GM12878 (cell line): Measurements from ENCODE around the gene POFUT2. TPM values are rescaled to one million over a fixed set of nuclear protein-coding genes. Genes with fewer than 3 reads are reported as not detected.
A peak's percentile ranks its signal among the peaks of the same experiment; 100 is the strongest.

Source experiments
- ATAC-seq: fragments of 200-7000 bp; cut with Tn5 transposase; 3 replicates; pipeline ENCODE4 v1.9.1; 2020; ENCODE audit warnings: mild to moderate bottlenecking, moderate library complexity
- BruUV-seq: library from RNA; stranded (reverse); fragments of 400-500 nt; replicated peaks from 2 replicates; lab custom pipeline; 2021; lab: Mats Ljungman, UMichigan
- CTCF ChIA-PET: fragments of 300-600 bp; sonication (Branson Sonifier 250); formaldehyde crosslinking; extraction: SDS; loops from one replicate; lab custom pipeline; 2021; ENCODE audit warnings: inconsistent platforms; lab: Yijun Ruan, JAX
- POLR2A ChIA-PET: fragments of 350-600 bp; formaldehyde crosslinking; extraction: SDS; loops from one replicate; lab custom pipeline; 2021; ENCODE audit warnings: inconsistent platforms; lab: Charles Lee
- RAD21 ChIA-PET: fragments of 300-600 bp; sonication (Branson Sonifier 250); formaldehyde crosslinking; loops from one replicate; lab custom pipeline; 2023; ENCODE audit warnings: antibody characterized with exemption; ENCODE audit not compliant: unreplicated experiment; lab: Charles Lee
- SMC1A ChIA-PET: fragments of 300-600 bp; sonication (Branson Sonifier 250); formaldehyde crosslinking; loops from one replicate; lab custom pipeline; 2023; ENCODE audit not compliant: unreplicated experiment, uncharacterized antibody; lab: Charles Lee
- DNase-seq: peaks from one replicate; pipeline ENCODE4 v3.0.0-alpha.2; 2011; ENCODE audit warnings: low read depth, low spot score
- FAIRE-seq: peaks from 3 replicates; lab custom pipeline; 2011; peaks lifted over from hg19 to GRCh38; lab: Jason Lieb, UNC
- H2AFZ ChIP-seq: 2 replicates; pipeline ENCODE4 v1.6.0; 2011; ENCODE audit warnings: low read depth, low read length, control low read depth; ENCODE audit not compliant: control insufficient read depth
- H3K27ac ChIP-seq: 2 replicates; pipeline ENCODE4 v1.5.1; 2011; ENCODE audit warnings: control low read depth; ENCODE audit not compliant: control insufficient read depth, insufficient read depth
- H3K27me3 ChIP-seq, 2 experiments: replicated peaks in 1 of 2; 2 replicates each; pipeline versions ENCODE4 v1.6.0 to v1.6.1; 2011; ENCODE audit warnings: low read length in 1 of 2; ENCODE audit not compliant: control insufficient read depth in 2 of 2, insufficient read depth in 2 of 2
- H3K36me3 ChIP-seq, 2 experiments: 2 replicates each; pipeline ENCODE4 v1.5.1; 2011; ENCODE audit warnings: low read length in 1 of 2; ENCODE audit not compliant: control insufficient read depth in 2 of 2, insufficient read depth in 2 of 2
- H3K4me1 ChIP-seq: 2 replicates; pipeline ENCODE4 v1.6.1; 2011; ENCODE audit warnings: mild to moderate bottlenecking, low read length, moderate library complexity, mixed read lengths; ENCODE audit not compliant: control insufficient read depth, insufficient read depth
- H3K4me2 ChIP-seq: 2 replicates; pipeline ENCODE4 v1.6.0; 2011; ENCODE audit warnings: control low read depth; ENCODE audit not compliant: control insufficient read depth, insufficient read depth
- H3K4me3 ChIP-seq: fragments of 200-600 bp; sonication (generic); 2 replicates; pipeline ENCODE4 v1.5.1; 2016
- H3K79me2 ChIP-seq: 2 replicates; pipeline ENCODE4 v1.6.0; 2011; ENCODE audit warnings: low read length; ENCODE audit not compliant: control insufficient read depth, insufficient read depth
- H3K9ac ChIP-seq: 2 replicates; pipeline ENCODE4 v1.8.0; 2011; ENCODE audit warnings: low read length, control low read depth, mixed read lengths; ENCODE audit not compliant: control insufficient read depth, insufficient read depth
- H3K9me3 ChIP-seq: replicated peaks from 3 replicates; pipeline ENCODE4 v1.5.1; 2011; ENCODE audit warnings: mild to moderate bottlenecking, low read length; ENCODE audit not compliant: control insufficient read depth, insufficient read depth
- H4K20me1 ChIP-seq: 2 replicates; pipeline ENCODE4 v1.6.0; 2011; ENCODE audit not compliant: control insufficient read depth, insufficient read depth
- CEBPB ChIP-seq, 2 experiments: fragments of 150-350 bp in 1 of 2; IDR thresholded peaks; 2 replicates each; pipeline ENCODE4 v1.6.1; 2012 to 2014; ENCODE audit warnings: low read depth in 2 of 2, low read length in 2 of 2, borderline replicate concordance in 1 of 2, inconsistent platforms in 1 of 2
- EP300 ChIP-seq, 2 experiments: fragments of 150-350 bp in 1 of 2; IDR thresholded peaks; 2 replicates each; pipeline ENCODE4 v1.6.1; 2011 to 2012; ENCODE audit warnings: low read depth in 2 of 2, low read length in 2 of 2, borderline replicate concordance in 1 of 2, improper control_type of control experiment in 1 of 2, inconsistent platforms in 1 of 2; ENCODE audit not compliant: control insufficient read depth in 1 of 2
- NRF1 ChIP-seq: conservative IDR thresholded peaks from 2 replicates; pipeline ENCODE4 v1.6.1; 2011; ENCODE audit warnings: mild to moderate bottlenecking, low read depth, low read length, improper control_type of control experiment
- ZBED1 ChIP-seq: IDR thresholded peaks from 2 replicates; pipeline ENCODE4 v1.6.1; 2016; ENCODE audit warnings: borderline replicate concordance
- WGBS: methylation state at CpG from one replicate; pipeline ENCODE4 v1.1.6; 2016; ENCODE audit warnings: low lambda C conversion rate; ENCODE audit not compliant: insufficient replicate concordance, insufficient coverage; ENCODE audit errors: missing lambda C conversion rate; 5-methylcytosine and 5-hydroxymethylcytosine counted together
- in situ Hi-C: fragments of 300-500 bp; cut with MboI; formaldehyde crosslinking; loops from 9 replicates; pipeline ENCODE4 v1.14.3; 2018; ENCODE audit warnings: mixed read lengths
- intact Hi-C: fragments of 100-400 bp; cut with micrococcal nuclease; formaldehyde crosslinking; loops from one replicate; pipeline ENCODE4 v1.14.2; 2022; ENCODE audit not compliant: unreplicated experiment
- polyA plus RNA-seq, 11 experiments: library from polyadenylated mRNA; depleted of rRNA in 4 of 11; unstranded in 6 of 11; stranded (reverse) in 5 of 11; fragments of >200 nt; fragmentation: Nextera tagmentation in 4 of 11; fragmentation: Illumina TruSeq in 1 of 11; extraction: Ambion mirVana in 4 of 11; extraction: Trizol in 1 of 11; gene quantifications; 1 replicate in 1 of 11; 2 replicates in 10 of 11; pipeline versions ENCODE4 v1.2.1 to v1.2.3, GENCODE V29; 2011 to 2016; ENCODE audit warnings: inconsistent platforms in 2 of 11, missing spikeins in 2 of 11, low read depth in 1 of 11
- total RNA-seq, 4 experiments: library from RNA; depleted of rRNA in 3 of 4; stranded (reverse); fragments of >200 nt in 3 of 4; fragmentation: Illumina TruSeq in 1 of 4; extraction: Trizol in 1 of 4; gene quantifications; 2 replicates each; pipeline versions ENCODE4 v1.2.1 to v1.2.3, GENCODE V29; 2013 to 2021

The POFUT2 gene
- total and polyA plus RNA-seq, 10 of the 15 experiments (the other 5 are each of a cell fraction or from before 2014, with no cell fraction given) = 1.2 to 15.1 (median 6.8) TPM

DNA sequence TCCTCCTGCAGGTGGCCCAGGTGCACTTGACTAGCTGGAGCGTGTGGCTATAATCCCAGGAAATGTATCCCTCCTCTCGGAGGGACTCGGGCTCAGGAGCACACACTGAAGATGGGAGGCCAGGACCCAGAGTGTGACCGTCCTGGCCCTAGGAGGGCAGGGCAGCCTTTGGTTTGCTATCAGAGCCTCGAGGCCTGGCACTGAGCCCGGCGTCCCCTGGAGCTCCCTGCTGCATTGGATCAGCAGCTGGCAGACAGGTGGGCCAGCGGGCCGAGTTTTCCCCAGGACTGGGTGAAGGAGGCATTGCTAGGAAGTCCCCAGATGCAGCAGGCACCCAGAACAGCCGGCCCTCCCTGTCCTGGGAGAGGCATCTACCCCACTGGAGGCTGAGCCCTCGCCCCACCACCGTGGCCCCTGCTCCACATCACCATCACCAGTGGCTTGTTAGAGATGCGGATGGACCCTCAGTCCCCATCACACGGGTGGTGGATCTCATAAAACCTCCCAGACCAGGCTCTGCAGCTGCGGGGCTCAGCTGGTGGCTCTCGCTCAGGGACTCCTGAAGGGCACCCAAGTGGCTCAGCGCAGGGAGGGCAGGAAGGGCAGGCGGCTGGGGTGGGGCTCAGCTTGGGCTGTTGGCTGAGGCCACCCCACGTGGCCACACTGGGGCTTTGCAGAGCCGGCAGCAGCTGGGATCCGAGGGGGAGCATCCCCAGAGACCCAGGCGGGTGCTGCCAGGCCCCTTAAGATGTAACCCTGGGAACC is 32.7 kb upstream of the POFUT2 start (continued):
- TF ChIP-seq ZBED1 (no peak), NRF1 (no peak)

DNA sequence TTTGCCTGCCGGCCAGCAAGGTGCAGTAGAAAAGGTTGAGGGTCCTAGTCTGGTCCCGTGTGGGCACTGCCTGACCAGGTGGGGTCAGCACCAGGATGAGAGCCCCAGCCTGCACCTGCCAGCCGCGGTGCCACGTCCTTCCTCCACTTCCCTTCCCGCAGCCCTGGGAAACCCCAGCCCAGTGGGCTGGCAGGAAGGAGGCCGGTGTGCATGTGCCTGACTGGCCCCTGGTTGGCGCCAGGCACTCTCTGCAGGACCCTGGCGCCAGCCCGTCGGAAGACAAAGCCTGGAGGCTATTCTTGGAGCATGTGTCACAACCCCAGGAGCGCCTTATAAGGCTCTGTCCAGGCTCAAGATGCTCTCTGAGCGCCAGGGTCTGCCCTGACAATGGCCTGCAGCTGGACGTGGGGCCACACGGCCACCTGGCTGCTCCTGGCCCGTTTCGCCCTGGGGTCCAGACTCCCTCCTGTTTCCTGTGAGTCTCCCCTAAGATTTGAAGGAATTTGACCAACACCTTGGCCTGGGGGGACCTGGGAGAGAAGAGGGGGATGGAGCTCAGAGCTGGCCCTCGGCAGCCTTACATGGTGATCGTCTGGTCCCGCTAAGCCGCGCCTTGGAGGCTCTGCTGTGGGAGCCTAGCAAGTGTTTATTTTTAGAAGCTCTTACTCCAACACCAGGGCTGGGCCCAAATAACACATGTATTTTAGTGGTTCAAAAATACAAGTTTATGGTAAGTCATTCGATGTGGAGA is 31.9 kb upstream of the POFUT2 start:
- POLR2A ChIA-PET = no interaction called here
- Histone ChIP-seq H3K9ac (no peak overlapping the region), H3K4me3 (no peak overlapping the region), H3K4me1 (no peaks in the 10 kb centered on the region), H3K27me3 (peaks cover 3% of the 10 kb centered on the region in 2 experiments; a peak in 3 of 4 replicates), H3K36me3 (no peaks in the 10 kb centered on the region), H4K20me1 (no peaks in the 10 kb centered on the region), H3K4me2 (no peak overlapping the region), H3K9me3 (no peaks in the 10 kb centered on the region), H3K27ac (no peak overlapping the region), H3K79me2 (no peaks in the 10 kb centered on the region), H2AFZ (no peak overlapping the region)
- 21% methylated on average over 23 of the region's 23 CpGs for WGBS
- no TSS peak for BruUV-seq
- ATAC-seq = 0 out of 3 replicates have a peak, but pooled peaks have one; percentile 14
- no peak for FAIRE-seq
- RAD21 ChIA-PET = no interaction called here
- CTCF ChIA-PET = interaction anchor here (1.0 kb wide), 1 partner anchor 182 kb away, joined by 3 read pairs; no protein-coding TSS in a partner anchor
- DNase-seq = no peak
- in situ Hi-C loops (no loop called here), intact Hi-C loops (no loop called here)
- TF ChIP-seq CEBPB (IDR thresholded peaks at IDR 0.05; ENCODE audit: borderline replicate concordance in 1 of 2, low read depth in 2 of 2, low read length in 2 of 2) (no peak), EP300 (IDR thresholded peaks at IDR 0.05; ENCODE audit: borderline replicate concordance in 1 of 2, control insufficient read depth in 1 of 2, low read depth in 2 of 2, low read length in 2 of 2) (no peak)
- SMC1A ChIA-PET = no interaction called here
